Activated gamma-delta T cell (primary cell): ENCODE measurements around the gene C20orf144.
"Not testable (repeated sequence)": the region's sequence is repeated elsewhere in the genome, so short reads cannot be mapped to it uniquely, and the experiment has no call there.

Experiments
- DNase-seq: peaks from one replicate; lab custom pipeline; 2025; lab: John Stamatoyannopoulos, UW
- total RNA-seq, 2 donors: gene quantifications; one replicate each; lab custom pipeline; 2026; lab: John Stamatoyannopoulos, UW

C20orf144 gene
- total RNA-seq: 0.17 to 0.46 reads per million in 2 donors

DNA sequence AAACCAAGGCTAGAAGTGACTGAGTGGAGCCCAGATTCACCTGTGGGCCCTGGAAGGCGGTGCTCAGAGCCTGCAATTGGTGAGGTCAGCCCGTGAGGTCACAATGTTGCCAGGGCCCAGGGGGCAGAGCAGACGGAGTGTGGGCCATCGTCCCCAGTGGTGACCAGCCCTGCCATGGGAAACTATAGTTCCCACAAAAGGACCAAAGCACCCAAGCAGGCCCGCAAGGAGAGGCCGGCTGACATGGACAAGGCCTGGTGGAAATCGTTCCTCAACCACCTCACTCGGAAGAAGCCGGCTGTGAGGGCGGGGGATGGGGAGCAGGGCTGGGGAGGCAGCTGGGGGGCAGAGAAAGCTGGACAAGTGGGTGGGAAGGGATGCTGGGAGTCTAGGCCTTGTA lies at the start of gene C20orf144:
C20orf144 (plus strand) TSS at position 156 of the 400 bp plus-strand sequence; CDS start at position 175, 19 bp downstream.
- DNase-seq: no peak

DNA sequence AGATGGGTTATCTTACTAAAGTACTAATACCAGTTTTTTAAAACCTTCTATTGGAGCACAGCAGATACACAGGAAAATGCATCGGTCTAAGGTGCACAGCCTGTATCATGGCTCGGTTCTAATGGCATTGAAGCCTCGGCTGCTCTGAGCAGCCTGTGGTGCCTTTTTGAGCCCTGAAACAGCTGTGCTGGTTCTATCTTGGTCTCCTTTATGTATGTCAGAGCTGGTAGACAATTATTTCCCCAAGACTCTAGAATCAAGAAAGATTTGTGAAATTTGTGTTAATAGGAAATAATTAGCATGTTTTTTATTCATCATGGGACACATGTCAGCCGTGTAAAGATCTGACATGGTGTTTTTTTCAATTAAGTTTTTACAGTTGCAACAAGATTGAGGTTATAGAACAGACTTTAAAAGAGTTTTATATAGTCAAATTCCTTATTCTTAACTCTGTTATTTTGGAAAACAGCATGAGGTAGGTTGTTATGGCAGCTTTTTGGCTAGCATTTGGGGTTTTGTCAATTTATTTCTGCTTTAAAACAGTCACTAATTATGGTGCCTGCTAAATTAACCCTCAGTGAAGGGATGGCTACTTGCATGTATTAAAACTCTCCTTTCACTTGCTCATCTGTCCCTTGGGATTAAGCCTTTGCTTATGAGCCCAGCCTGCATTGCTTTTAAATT lies 40.3 kb upstream of the C20orf144 start:
- no peak for DNase-seq

DNA sequence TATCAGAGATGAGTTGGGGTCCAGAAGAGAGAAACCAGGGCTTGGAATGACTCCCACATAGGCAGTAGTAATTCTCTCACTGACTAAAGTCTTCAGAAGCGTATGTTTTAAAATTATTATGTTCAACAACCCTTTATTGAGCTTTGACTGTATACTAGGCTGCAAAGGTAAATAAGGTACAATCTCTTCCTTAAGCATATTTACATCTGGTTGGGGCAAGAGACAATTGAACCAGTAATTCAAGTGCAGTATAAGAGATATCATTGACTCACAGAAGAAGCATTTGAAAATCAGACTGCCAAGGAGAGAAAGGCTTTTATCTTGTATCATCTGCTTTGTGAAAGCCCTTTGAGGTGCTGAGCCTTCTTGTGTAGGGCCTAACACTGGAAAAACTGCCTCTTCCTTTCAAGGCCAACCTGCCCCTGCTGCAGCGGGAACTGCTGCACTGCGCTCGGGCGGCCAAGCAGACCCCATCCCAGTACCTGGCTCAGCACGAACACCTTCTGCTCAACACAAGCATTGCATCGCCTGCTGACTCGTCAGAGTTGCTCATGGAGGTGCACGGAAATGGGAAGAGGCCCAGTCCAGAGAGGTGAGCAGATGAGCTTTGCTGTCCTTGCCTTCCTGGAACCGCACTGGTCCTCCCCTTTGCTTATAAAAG lies 39.3 kb upstream of the C20orf144 start:
- DNase-seq: no peak

DNA sequence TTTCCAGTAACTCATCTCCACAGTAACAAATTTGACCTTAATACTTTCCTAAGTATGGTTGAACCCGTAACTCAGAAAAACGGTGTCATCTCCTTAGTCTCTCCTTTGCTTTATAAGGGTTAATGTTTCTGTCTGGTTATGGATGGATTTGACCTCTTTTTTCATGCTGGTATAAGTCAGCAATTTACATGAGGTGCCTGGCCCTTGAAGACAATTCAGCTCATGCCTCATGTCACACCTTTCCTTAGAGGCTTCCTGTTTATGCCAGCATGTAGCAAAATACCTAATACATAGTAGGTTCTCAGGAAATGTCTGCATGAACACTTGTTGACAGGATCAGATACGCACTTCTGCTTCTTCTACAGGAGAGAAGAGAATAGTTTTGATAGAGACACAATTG lies 37.7 kb upstream of the C20orf144 start:
- no peak for DNase-seq

DNA sequence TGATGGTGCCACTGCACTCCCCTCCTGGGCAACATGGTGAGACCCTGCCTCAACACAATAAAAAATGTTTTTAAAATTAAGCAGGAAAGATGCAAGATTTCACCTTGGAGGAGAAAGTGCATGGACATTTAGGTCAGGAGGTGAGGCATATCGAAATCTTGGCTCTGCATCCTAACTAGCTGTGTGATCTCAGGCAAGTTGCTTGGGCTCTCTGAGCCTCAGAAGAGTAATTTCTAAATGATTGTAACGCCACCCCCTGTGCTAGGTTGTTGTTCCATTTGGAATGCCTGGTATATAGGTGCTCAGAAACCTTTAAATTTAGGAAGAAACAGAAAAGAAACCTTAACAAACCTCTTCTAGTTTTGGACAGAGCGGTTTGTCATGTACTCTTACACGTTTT lies 35.9 kb upstream of the C20orf144 start:
- DNase-seq: no peak

DNA sequence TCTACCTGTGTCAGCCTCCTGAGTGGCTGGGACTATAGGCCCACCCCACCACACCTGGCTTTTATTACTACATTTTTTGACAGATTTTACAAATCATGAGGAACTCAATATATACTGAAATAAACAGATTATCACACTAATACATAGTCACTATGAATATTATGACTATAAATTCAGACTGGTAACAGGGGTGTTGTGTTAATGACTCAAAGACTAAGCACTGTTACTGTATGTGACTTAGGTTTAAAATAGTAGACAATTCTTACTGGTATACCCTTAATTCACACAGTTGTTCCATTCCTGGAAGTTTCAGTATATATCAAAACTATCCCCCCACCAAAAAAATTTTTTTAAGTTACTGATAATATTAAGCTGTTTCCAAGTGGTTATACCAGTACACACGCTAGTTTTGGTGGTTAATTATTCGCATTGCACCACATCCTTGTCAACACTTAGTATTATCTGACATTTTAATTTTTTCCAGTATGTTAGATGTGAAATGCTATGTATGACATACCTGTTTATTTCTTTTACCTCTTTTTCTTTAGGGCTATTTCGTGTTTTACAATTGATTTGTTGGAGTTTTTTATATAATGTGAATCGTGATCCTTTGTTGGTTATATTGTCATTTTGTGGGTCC lies 34.4 kb upstream of the C20orf144 start:
- no peak for DNase-seq

DNA sequence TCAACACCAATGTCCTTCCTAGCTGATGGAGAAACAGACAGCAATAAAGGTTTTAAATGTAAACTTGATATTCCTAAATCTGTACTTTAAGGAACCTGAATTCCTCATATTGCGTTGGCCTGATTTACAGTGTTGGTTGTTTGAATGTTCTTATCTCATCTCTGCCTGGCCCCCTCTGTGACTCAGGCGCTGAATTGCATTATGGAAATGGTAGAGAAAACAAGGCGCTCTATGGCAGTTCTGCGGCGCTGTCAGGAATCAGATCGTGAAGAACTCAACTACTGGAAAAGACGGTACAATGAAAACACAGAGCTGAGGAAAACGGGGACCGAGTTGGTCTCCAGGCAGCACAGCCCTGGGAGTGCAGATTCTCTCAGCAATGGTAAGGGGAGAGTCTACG lies 32.6 kb upstream of the C20orf144 start:
- DNase-seq: no peak

DNA sequence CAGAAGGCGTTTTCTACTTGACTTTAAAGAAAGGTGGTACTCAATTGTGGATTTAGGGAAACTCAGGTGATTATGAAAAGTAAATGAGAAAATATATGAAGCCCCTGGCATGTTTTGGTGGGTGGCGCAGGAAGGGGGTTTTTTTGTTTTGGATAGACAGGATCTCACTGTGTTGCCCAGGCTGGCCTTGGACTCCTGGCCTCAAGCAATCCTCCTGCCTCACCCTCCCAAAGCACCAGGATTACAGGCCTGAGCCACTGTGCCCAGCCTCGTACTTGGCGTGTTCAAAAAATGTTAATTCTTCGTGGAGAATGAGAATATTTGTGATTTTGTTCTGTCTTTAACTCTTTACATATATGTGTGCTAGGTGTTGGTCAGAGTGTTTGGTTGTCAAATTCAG lies 32.1 kb upstream of the C20orf144 start:
- DNase-seq: no peak

DNA sequence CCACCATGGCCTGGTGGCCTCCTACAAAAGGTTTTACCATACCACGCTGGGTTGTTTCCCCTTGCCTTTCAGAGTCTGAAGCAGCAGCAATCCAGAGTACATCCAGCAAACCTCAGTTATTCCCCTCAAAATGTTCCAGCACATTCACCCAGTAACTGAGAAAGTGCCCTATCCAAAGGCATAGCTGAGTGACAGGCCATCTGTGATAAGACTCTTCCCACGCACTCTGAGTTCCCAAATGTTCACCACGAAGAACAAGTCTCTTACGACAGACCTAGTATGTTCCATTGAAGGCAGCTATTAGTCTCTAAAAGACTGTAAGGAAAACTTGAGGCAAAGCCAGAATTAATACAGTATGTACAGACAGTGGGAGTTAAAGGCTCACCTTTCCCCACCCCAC lies 31.6 kb upstream of the C20orf144 start:
- no peak for DNase-seq

DNA sequence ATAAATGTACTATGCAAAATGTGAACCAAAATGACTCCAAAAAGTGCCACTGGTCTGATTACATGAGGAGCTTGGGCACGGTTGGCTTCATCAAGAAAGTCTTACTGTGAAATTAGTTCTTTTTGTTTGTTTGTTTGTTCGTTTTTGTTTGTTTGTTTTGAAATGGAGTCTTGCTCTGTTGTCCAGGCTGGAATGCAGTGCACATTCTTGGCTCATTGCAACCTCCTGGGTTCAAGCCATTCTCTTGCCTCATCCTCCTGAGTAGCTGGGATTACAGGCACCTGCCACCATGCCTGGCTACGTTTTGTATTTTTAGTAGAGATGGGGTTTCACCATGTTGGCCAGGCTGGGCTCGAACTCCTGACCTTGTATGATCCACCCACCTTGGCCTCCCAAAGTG lies 30.2 kb upstream of the C20orf144 start:
- DNase-seq: not testable (repeated sequence)

DNA sequence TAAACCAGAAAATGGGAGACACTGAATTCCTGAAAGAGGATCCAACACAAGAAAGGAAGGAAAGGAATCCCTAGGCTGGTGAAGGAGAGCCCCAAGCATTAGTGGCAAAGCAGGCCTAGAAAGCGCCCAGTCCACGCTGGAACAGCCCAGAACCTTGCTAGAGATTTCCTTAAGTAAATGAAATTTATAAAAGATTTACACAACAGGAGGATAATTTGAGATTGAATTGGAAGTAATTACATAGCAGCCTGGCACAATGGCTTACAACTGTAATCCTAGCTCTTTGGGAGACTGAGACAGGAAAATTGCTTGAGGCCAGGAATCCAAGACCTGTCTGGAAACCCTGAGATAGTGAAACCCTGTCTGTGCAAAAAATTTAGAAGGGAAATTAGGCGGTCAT lies 26.8 kb upstream of the C20orf144 start:
- DNase-seq: no peak

DNA sequence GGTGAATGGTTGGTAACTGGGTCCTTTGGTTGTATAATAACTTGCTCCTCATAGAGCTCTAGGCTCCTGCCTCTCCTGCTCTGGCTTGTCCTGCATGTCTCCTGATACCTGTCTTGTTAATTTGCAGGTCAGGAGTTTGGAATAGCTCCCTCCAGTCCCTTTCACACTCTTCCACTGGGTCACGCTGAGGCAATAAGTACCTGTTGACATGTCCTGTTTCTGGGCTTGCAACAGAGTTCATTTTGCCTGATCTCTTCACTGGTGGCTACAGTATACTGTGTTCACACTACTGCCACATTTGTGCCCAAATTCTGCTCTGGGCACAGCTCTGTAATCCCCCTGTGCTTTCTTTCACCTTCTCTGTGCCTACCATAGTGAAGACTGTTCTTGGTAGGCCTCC lies 25.4 kb upstream of the C20orf144 start:
- no peak for DNase-seq

DNA sequence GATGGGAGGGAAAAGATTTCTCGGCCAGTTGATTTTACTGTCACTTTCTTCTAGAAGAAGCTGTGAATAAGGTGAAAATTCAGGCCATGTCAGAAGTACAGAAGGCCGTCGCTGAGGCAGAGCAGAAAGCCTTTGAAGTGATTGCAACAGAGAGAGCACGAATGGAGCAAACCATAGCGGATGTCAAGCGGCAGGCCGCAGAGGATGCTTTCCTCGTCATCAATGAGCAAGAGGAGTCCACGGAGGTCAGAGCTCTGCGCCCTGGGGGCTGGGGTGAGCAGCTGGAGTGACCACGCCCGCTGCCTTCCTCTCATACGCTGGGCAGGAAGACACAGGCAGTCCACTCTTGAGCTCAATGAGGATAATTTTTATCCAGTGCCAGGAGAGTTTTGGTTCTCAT lies 21.8 kb upstream of the C20orf144 start:
- no peak for DNase-seq

DNA sequence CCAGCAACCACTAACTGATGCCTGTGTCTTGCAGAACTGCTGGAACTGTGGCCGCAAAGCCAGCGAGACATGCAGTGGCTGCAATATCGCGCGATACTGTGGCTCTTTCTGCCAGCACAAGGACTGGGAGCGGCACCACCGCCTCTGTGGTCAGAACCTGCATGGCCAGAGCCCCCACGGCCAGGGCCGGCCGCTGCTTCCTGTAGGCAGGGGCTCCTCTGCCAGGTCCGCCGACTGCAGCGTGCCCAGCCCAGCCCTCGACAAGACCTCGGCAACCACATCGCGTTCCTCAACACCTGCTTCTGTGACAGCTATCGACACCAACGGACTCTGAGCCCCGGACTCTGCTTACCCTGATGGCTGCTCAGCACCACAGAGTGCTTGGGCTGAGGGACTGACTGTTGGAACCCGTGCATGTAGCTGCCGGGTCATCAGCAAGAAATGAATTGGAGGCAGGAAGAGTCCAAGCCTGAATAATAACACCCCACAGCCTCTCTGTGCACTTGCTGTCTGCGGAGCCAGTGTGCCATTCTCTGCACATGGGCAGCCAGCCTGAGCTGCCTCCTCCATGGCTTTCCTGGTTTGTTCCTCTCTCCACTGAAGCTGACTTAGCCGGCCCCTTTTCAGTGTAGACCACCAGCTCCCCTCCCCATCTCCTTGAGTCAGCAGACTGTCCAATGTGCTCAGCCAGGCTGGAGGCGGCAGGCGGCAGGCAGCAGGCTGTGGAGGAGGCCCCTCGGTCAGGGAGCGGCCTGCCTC lies 17.6 kb upstream of the C20orf144 start:
- DNase-seq: no peak

DNA sequence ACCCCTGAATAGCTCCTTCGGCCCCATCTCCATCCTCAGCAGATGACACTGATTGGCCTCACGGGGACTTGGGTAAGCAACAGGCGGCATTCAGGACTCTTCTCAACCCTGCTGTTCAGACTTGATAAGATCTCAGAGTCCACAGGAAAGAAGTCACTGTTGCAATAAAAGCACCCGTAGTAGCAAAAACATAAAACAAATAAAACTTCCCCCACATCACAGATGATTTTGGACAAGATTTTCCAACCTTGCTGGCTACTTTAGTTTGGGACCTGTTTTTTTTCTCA lies 17.1 kb upstream of the C20orf144 start:
- DNase-seq: no peak

DNA sequence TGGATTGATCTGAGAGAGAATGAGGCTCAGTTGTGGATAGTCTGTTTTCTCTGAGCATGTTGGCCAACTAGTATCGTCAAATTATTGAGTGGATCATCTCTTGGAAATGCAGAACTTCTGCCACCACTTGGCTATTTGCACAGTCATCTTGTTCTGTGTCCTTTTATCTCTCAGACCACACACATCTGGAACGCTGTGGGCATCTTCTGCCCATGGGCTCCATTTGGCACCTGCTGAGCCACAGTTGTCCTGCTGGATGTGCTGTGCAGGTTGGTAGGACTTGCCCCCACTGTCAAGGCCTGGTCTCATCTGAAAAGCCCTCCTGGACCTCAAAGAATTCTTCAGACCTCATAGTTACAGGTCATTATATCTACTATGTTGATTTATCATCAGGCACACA lies 16.7 kb upstream of the C20orf144 start:
- no peak for DNase-seq

DNA sequence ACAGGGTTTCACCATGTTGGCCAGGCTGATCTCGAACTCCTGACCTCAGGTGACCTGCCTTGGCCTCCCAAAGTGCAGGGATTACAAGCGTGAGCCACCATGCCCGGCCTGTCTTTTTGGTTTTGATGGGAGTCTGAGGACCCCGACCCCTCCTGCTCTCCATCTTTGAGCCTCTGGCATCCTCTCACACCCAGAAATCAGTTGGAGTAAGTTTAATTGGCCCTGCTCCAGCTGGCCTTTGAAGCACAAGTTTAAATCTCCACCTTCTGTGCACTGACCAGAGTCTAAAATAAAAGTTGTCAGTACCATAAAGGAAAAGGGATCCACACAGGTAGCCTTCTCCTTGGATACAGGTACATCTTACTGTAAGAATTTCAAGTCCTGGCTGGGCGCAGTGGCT lies 15.9 kb upstream of the C20orf144 start:
- no peak for DNase-seq

DNA sequence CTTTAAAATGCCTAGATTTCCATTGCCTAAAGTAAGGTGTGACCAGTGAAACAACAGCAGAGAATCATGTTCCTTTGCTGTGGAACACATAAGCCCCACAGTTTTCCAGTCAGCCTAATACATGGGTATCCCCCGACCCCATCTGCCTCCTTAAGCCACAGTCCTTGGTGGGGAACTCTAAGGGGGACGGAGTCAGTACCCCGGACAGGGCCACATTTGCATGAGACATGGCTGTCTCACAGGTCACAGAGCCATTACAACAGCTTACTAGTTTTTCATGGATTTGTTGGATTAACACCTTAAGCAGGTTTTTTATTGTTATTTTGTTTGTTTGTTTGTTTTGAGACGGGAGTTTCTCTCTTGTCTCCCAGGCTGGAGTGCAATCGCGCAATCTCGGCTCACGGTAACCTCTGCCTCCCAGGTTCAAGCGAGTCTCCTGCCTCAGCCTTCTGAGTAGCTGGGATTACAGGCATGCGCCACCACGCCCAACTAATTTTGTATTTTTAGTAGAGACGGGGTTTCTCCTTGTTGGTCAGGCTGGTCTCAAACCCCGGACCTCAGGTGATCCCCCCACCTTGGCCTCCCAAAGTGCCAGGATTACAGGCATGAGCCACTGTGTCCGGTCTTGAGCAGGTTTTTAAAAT lies 15.0 kb upstream of the C20orf144 start:
- not testable (repeated sequence) for DNase-seq

DNA sequence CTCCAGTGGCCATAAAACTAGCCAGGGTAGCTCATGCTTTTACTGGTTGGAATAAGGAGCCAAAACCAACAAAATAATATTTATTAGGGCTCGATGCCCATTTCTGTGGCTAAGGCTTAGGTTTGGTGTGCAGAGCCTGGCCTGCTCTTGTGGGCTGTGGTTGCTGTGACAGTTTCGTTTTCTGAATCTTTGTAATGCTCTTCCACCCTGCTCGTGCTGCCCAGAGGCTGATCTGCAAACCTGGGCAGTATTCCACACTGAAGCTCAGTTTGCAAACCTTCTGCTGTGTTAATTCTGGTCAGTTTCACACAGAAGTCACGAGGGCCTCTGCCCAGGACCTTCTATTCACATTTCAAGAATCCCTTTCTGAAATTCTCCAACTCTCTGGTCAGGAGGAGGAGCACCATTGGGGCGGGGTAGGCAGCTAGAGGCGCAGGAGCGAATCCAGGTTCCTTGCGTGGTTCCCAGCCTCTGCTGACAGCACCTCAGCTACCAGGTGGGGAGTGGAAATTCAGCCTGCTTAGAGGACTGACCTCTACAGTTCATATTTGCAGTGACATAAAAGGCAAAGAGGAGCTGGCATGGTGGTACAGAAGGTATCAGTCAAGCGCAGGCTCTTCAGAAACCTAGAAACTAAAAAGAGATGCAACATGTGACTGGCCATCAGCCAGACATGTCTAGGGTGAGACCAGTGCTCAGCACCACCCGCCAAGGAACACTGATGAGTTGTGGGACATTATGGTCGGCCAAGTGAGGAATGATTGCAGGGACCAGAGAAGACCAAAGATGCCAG lies 14.3 kb upstream of the C20orf144 start:
- DNase-seq: no peak

DNA sequence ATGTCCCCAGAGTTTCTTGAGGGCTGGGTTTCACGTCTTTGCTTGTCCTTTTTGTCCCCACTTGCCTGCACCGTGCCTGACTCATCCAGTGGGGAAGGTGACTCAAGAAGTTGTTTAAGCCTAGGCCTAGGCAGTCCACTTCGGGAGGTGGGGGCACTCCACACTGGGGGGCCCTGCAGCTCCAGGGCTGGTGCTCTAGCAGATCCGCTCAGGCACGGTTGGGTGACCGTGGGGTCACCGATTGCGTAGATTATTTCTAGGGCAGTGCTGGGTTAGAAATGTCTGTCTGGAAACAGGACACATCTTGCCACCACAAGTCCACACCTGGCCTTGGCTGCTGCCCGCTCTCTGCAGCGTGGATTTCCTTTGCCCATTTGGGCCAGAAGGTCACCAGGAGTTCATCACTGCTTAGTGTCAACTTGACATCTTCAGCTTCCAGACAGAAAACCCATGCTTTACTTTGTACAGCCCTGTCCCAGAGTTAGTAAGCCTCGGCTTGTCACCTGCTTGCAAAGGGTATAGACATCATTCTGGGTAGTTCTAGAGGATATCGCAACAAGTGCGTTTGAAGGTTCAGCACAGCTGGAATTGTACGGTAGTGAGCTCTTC lies 13.6 kb upstream of the C20orf144 start:
- no peak for DNase-seq

DNA sequence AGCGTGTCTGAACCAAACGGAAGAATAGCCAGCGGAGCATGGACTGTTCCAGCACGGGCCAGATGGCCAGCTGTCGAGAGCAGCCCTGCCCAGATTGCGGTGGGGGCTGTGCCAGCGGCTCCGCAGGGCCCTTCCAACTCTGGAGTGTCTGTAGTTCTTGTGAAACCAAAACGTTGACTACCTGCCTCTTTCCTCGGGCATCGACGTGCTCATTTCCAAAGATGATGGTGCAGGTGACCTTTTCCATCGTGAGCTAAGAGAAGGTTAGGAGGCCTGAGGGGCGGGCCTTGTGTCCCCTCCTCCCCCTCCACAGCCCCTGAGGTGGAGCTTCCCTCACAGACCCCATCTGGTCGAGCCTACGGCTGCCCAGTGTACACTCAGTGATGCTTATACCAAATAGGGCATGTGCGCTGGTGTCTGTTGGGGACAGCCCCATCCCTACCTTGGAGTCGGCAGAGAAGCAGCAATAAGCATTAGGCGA lies 12.9 kb upstream of the C20orf144 start:
- DNase-seq: no peak
